ENCODE results near the gene SOD1.

GRCh38 chr21:31624961-31625491 lies 34.5 kb upstream of the SOD1 start:
- no peak for TF ChIP-seq POLR2A (IDR thresholded peaks at IDR 0.05)
- no peak for TF ChIP-seq CTCF (IDR thresholded peaks at IDR 0.05)
